K562 (cell line): ENCODE measurements around the gene ZNF791. TPM values are rescaled to one million over a fixed set of nuclear protein-coding genes. Genes with fewer than 3 reads are reported as not detected.

Experiments
- JUNB ChIP-seq: fragments of 450-650 bp; formaldehyde crosslinking; conservative IDR thresholded peaks from 2 replicates; pipeline ENCODE4 v1.4.0; 2020; ENCODE audit warnings: mild to moderate bottlenecking
- POLR2H ChIP-seq: IDR thresholded peaks from 2 replicates; pipeline ENCODE4 v1.6.1; 2016; ENCODE audit warnings: missing genetic modification characterization, low read depth, mild to moderate bottlenecking, control low read depth, missing compliant biosample characterization, moderate library complexity
- polyA plus RNA-seq, 8 experiments: library from polyadenylated mRNA; depleted of rRNA in 4 of 8; stranded (reverse) in 5 of 8; unstranded in 3 of 8; fragments of >200 nt; fragmentation: Nextera tagmentation in 2 of 8; fragmentation: Illumina TruSeq in 1 of 8; extraction: Ambion mirVana in 2 of 8; extraction: Trizol in 1 of 8; gene quantifications; 2 replicates each; pipeline versions ENCODE4 v1.2.1 to v1.2.3, GENCODE V29; 2011 to 2014; ENCODE audit warnings: inconsistent platforms in 1 of 8, missing spikeins in 1 of 8
- total RNA-seq, 7 experiments: library from RNA; depleted of rRNA in 6 of 7; stranded (reverse); fragments of >200 nt in 6 of 7; fragmentation: Illumina TruSeq in 2 of 7; extraction: Trizol in 2 of 7; gene quantifications; 2 replicates each; pipeline versions ENCODE4 v1.2.1 to v1.2.3, GENCODE V29; 2011 to 2021; ENCODE audit warnings: low replicate concordance in 1 of 7
- TF ChIP-seq, protein P1 (sequence below), 2 experiments: fragments of 450-650 bp in 1 of 2; sonication (generic) in 1 of 2; formaldehyde crosslinking in 1 of 2; IDR thresholded peaks; 2 replicates each; pipeline versions ENCODE4 v1.7.1 to v1.9.0; 2016 to 2022; ENCODE audit warnings: inconsistent platforms in 1 of 2, mild to moderate bottlenecking in 1 of 2, missing genetic modification reagents in 1 of 2
- TF ChIP-seq, protein P2 (sequence below), 3 experiments: fragments of 200-800 bp in 1 of 3; fragments of 250-450 bp in 1 of 3; fragments of 450-650 bp in 1 of 3; sonication (Bioruptor Pico) in 1 of 3; sonication (Bioruptor generic) in 1 of 3; formaldehyde crosslinking in 1 of 3; IDR thresholded peaks; 2 replicates each; pipeline versions ENCODE4 v1.6.1 to v1.8.0; 2016 to 2022; ENCODE audit warnings: mild to moderate bottlenecking in 2 of 3, missing genetic modification characterization in 2 of 3, missing compliant biosample characterization in 1 of 3, moderate library complexity in 1 of 3
- TF ChIP-seq, protein P3 (sequence below): fragments of 250-450 bp; sonication (Bioruptor Pico); IDR thresholded peaks from 2 replicates; pipeline ENCODE4 v1.4.0; 2020; ENCODE audit warnings: borderline replicate concordance

Gene ZNF791
- total and polyA plus RNA-seq, 9 of the 15 experiments (the other 6 are each of a cell fraction or from before 2014, with no cell fraction given): 7.8 to 22.7 (median 13.1) TPM

DNA sequence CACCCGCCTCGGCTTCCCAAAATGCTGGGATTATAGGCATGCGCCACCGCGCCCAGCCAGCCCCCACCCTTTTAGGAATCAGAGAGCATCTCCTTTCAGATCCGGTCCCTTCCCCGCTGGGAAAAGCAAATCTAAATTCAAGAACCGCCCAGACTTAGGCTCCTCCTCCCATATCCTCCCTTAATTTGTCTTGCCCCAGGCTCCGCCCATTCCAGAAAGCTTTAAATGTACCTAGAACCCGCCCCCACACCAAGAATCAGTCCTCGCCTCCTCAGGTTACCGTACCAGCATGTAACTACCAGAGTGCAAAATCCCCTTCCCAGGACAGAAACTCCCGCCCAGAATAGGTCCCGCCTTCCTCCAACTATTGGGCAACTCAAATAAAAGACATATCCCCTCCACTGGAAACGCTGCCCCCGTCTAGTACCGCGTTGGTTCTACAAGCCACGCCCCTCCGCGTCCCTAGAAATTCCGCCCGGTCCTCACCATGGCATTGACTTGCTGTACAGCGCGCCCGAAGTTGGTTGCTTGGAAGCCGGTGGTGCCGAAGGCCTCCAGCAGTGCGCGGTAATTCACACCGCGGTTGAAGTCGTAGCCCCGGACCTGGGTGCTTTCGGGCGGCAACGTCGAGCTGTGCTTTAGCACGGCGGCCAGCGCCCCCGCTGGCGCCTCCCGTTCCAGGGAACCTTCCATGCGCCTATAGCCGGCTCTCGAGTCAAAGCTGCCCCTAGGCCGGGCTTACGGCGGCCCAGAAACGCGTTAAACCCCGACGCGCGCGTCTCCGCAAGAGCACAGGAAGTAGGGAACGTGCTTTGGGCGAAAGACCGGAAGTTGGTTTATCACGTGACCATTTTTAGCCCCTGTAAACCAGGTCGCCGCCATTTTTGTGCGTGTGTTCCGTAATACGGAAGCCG, 70.6 kb downstream of the ZNF791 start, which contains the start of gene DHPS (continued):
- TF ChIP-seq, protein P1, sequence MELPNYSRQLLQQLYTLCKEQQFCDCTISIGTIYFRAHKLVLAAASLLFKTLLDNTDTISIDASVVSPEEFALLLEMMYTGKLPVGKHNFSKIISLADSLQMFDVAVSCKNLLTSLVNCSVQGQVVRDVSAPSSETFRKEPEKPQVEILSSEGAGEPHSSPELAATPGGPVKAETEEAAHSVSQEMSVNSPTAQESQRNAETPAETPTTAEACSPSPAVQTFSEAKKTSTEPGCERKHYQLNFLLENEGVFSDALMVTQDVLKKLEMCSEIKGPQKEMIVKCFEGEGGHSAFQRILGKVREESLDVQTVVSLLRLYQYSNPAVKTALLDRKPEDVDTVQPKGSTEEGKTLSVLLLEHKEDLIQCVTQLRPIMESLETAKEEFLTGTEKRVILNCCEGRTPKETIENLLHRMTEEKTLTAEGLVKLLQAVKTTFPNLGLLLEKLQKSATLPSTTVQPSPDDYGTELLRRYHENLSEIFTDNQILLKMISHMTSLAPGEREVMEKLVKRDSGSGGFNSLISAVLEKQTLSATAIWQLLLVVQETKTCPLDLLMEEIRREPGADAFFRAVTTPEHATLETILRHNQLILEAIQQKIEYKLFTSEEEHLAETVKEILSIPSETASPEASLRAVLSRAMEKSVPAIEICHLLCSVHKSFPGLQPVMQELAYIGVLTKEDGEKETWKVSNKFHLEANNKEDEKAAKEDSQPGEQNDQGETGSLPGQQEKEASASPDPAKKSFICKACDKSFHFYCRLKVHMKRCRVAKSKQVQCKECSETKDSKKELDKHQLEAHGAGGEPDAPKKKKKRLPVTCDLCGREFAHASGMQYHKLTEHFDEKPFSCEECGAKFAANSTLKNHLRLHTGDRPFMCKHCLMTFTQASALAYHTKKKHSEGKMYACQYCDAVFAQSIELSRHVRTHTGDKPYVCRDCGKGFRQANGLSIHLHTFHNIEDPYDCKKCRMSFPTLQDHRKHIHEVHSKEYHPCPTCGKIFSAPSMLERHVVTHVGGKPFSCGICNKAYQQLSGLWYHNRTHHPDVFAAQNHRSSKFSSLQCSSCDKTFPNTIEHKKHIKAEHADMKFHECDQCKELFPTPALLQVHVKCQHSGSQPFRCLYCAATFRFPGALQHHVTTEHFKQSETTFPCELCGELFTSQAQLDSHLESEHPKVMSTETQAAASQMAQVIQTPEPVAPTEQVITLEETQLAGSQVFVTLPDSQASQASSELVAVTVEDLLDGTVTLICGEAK (IDR thresholded peaks at IDR 0.05): peak; percentile 97
- TF ChIP-seq, protein P1 (CRISPR knock-in tag; IDR thresholded peaks at IDR 0.05): no peak
- TF ChIP-seq, protein P2, sequence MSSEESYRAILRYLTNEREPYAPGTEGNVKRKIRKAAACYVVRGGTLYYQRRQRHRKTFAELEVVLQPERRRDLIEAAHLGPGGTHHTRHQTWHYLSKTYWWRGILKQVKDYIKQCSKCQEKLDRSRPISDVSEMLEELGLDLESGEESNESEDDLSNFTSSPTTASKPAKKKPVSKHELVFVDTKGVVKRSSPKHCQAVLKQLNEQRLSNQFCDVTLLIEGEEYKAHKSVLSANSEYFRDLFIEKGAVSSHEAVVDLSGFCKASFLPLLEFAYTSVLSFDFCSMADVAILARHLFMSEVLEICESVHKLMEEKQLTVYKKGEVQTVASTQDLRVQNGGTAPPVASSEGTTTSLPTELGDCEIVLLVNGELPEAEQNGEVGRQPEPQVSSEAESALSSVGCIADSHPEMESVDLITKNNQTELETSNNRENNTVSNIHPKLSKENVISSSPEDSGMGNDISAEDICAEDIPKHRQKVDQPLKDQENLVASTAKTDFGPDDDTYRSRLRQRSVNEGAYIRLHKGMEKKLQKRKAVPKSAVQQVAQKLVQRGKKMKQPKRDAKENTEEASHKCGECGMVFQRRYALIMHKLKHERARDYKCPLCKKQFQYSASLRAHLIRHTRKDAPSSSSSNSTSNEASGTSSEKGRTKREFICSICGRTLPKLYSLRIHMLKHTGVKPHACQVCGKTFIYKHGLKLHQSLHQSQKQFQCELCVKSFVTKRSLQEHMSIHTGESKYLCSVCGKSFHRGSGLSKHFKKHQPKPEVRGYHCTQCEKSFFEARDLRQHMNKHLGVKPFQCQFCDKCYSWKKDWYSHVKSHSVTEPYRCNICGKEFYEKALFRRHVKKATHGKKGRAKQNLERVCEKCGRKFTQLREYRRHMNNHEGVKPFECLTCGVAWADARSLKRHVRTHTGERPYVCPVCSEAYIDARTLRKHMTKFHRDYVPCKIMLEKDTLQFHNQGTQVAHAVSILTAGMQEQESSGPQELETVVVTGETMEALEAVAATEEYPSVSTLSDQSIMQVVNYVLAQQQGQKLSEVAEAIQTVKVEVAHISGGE (CRISPR knock-in tag; IDR thresholded peaks at IDR 0.05): peak; percentile 54 to 94 (median 64); a peak in 5 of 6 replicates
- TF ChIP-seq JUNB (CRISPR knock-in tag) (no peak), POLR2H (tag) (peak; percentile 91)
- TF ChIP-seq, protein P3, sequence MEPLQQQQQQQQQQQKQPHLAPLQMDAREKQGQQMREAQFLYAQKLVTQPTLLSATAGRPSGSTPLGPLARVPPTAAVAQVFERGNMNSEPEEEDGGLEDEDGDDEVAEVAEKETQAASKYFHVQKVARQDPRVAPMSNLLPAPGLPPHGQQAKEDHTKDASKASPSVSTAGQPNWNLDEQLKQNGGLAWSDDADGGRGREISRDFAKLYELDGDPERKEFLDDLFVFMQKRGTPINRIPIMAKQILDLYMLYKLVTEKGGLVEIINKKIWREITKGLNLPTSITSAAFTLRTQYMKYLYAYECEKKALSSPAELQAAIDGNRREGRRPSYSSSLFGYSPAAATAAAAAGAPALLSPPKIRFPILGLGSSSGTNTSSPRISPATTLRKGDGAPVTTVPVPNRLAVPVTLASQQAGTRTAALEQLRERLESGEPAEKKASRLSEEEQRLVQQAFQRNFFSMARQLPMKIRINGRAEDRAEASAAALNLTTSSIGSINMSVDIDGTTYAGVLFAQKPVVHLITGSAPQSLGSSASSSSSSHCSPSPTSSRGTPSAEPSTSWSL (CRISPR knock-in tag): 0 out of 2 replicates have a peak, but pooled peaks have one; percentile 53
